Measurements from ENCODE around the gene PPP1R2B. TPM values are rescaled to one million over a fixed set of nuclear protein-coding genes. Genes with fewer than 3 reads are reported as not detected.
"Not testable (repeated sequence)": the region's sequence is repeated elsewhere in the genome, so short reads cannot be mapped to it uniquely, and the experiment has no call there.

Gene PPP1R2B
- total and polyA plus RNA-seq, 8 donors: not detected

GRCh38 chr5:156841737-156842136 is 8.4 kb upstream of the PPP1R2B start:
- no peak overlapping the region for H3K4me3 ChIP-seq
- no peak for TF ChIP-seq EP300 (IDR thresholded peaks at IDR 0.05)
- intact Hi-C loops (cut with DNase I; ENCODE audit: low total_unique reads): no loop called here
- DNase-seq: no peak
- H3K27me3 ChIP-seq: peaks cover 0 to 5% (median 0%) of the 10 kb centered on the region in 3 donors
- H3K4me1 ChIP-seq: no peaks in the 10 kb centered on the region
- H3K27ac ChIP-seq: no peak overlapping the region
- no peaks in the 10 kb centered on the region for H3K9me3 ChIP-seq
- H3K36me3 ChIP-seq: no peaks in the 10 kb centered on the region

DNA sequence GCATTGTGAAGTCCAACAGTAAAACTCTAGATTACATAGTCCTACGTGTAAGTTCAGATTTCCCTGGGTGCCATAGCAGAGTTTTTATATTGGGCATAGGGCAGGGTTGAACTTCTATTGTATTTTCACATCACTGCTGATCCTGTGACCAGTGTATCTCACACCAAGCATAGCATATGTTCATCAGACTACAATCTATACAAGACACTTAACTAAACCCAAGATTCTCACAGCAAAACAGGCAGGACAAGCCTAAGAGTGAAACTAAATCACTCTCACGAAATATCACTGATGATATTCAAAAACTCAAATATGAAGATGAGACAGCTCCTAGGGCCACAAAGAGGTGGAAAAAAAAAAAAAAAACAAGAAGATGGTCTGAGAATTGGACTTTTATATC is 3.2 kb upstream of the PPP1R2B start:
- Histone ChIP-seq H3K9me3 (peaks cover 0 to 25% (median 18%) of the 10 kb centered on the region in 4 donors), H3K36me3 (no peaks in the 10 kb centered on the region), H3K4me3 (no peak overlapping the region), H3K27ac (no peak overlapping the region), H3K4me1 (no peaks in the 10 kb centered on the region), H3K27me3 (peaks cover 0 to 19% (median 4%) of the 10 kb centered on the region in 3 donors)
- WGBS, 5 donors: 64 to 89% (median 77%) methylated on average over 2 of the region's 2 CpGs
- no peak for TF ChIP-seq EP300 (IDR thresholded peaks at IDR 0.05)
- no peak for TF ChIP-seq POLR2AphosphoS5 (IDR thresholded peaks at IDR 0.05)
- no peak for TF ChIP-seq POLR2A (IDR thresholded peaks at IDR 0.05)
- TF ChIP-seq CTCF (IDR thresholded peaks at IDR 0.05): no peak
- intact Hi-C loops (cut with DNase I; ENCODE audit: low total_unique reads): no loop called here
- no peak for DNase-seq

DNA sequence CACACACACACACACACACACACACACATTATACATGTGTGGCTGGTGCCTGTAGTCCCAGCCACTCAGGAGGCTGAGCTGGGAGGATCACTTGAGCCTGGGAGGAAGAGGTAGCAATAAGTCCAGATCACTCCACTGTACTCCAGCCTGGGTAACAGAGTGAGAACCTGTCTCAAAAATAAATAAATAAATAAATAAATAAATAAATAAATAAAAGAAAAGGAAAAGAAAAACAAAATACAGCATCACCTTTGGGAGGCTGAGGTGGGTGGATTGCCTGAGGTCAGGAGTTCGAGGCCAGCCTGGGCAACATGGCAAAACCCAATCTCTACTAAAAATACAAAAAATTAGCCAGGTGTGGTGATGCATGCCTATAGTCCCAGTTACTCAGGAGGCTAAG is 1.6 kb upstream of the PPP1R2B start:
- intact Hi-C loops (cut with DNase I; ENCODE audit: low total_unique reads); H3K4me1 ChIP-seq; H3K27ac ChIP-seq; DNase-seq; H3K36me3 ChIP-seq; H3K4me3 ChIP-seq: not testable (repeated sequence)
- Histone ChIP-seq H3K9me3 (peaks cover 0 to 25% (median 19%) of the 10 kb centered on the region in 4 donors), H3K27me3 (peaks cover 0 to 19% (median 4%) of the 10 kb centered on the region in 3 donors)
- WGBS, 5 donors: 65 to 92% (median 90%) methylated on average over 1 of the region's 1 CpG

- peaks cover 0 to 43% (median 27%) of the 10 kb centered on the region in 4 donors for H3K9me3 ChIP-seq
- no peak overlapping the region for H3K4me3 ChIP-seq
- TF ChIP-seq POLR2A (IDR thresholded peaks at IDR 0.05) (no peak), CTCF (IDR thresholded peaks at IDR 0.05) (no peak), POLR2AphosphoS5 (IDR thresholded peaks at IDR 0.05) (no peak), EP300 (IDR thresholded peaks at IDR 0.05) (no peak)
- peaks cover 0 to 13% (median 4%) of the 10 kb centered on the region in 3 donors for H3K27me3 ChIP-seq
- DNase-seq: no peak
- WGBS, 5 donors: 64 to 83% (median 76%) methylated on average over 3 of the region's 3 CpGs
- H3K36me3 ChIP-seq: no peaks in the 10 kb centered on the region
- no peak overlapping the region for H3K27ac ChIP-seq
- intact Hi-C loops (cut with DNase I; ENCODE audit: low total_unique reads): no loop called here
- H3K4me1 ChIP-seq: no peaks in the 10 kb centered on the region
Observed at GRCh38 chr5:156851880-156852279, 1.8 kb downstream of the PPP1R2B start.

GRCh38 chr5:156853055-156853454 is 3.0 kb downstream of the PPP1R2B start:
- H3K4me3 ChIP-seq; DNase-seq; H3K27me3 ChIP-seq; H3K4me1 ChIP-seq; H3K27ac ChIP-seq; intact Hi-C loops (cut with DNase I; ENCODE audit: low total_unique reads); H3K36me3 ChIP-seq: not testable (repeated sequence)
- H3K9me3 ChIP-seq: peaks cover 0 to 43% (median 27%) of the 10 kb centered on the region in 4 donors
- WGBS, 5 donors: 75 to 81% (median 77%) methylated on average over 2 of the region's 2 CpGs

GRCh38 chr5:156865427-156865826 is 15.3 kb downstream of the PPP1R2B start:
- intact Hi-C loops (cut with DNase I; ENCODE audit: low total_unique reads): no loop called here
- Histone ChIP-seq H3K36me3 (no peaks in the 10 kb centered on the region), H3K27ac (no peak overlapping the region), H3K9me3 (peaks cover 0 to 5% (median 0%) of the 10 kb centered on the region in 4 donors), H3K27me3 (no peaks in the 10 kb centered on the region), H3K4me3 (no peak overlapping the region), H3K4me1 (no peaks in the 10 kb centered on the region)
- no peak for DNase-seq
- TF ChIP-seq POLR2AphosphoS5 (IDR thresholded peaks at IDR 0.05) (no peak), POLR2A (IDR thresholded peaks at IDR 0.05) (no peak), CTCF (IDR thresholded peaks at IDR 0.05) (no peak), EP300 (IDR thresholded peaks at IDR 0.05) (no peak)

Data from stomach (tissue), 9 donors.